GM23338 (cell line): ENCODE data around the gene LRRFIP1. TPM values are rescaled to one million over a fixed set of nuclear protein-coding genes. Genes with fewer than 3 reads are reported as not detected.

Experiments used
- ATAC-seq: fragments of 200-7000 bp; cut with Tn5 transposase; 3 replicates; pipeline ENCODE4 v1.9.1; 2020
- DNase-seq: peaks from one replicate; pipeline ENCODE4 v3.0.0-alpha.2; 2015; ENCODE audit warnings: low spot score
- H2AFZ ChIP-seq: fragments of 200-600 bp; sonication (generic); 2 replicates; pipeline ENCODE4 v1.8.0; 2016; ENCODE audit warnings: antibody characterized with exemption, mild to moderate bottlenecking, moderate library complexity
- H3F3A ChIP-seq: fragments of 200-600 bp; sonication (generic); replicated peaks from 2 replicates; pipeline ENCODE4 v1.8.0; 2017; ENCODE audit warnings: antibody characterized with exemption, mixed run types, low read depth
- H3K27ac ChIP-seq: fragments of 200-600 bp; sonication (generic); 2 replicates; pipeline ENCODE4 v1.6.1; 2016; ENCODE audit warnings: low read depth
- H3K27me3 ChIP-seq: fragments of 200-600 bp; sonication (generic); 2 replicates; pipeline ENCODE4 v1.8.0; 2016; ENCODE audit warnings: mild to moderate bottlenecking, mixed run types, moderate library complexity; ENCODE audit not compliant: insufficient read depth
- H3K36me3 ChIP-seq: fragments of 200-600 bp; sonication (generic); 2 replicates; pipeline ENCODE4 v1.8.0; 2016; ENCODE audit warnings: mild to moderate bottlenecking; ENCODE audit not compliant: insufficient read depth
- H3K4me1 ChIP-seq: fragments of 200-600 bp; sonication (generic); 2 replicates; pipeline ENCODE4 v1.8.0; 2016; ENCODE audit warnings: mild to moderate bottlenecking, moderate library complexity; ENCODE audit not compliant: insufficient read depth
- H3K4me2 ChIP-seq: fragments of 200-600 bp; sonication (generic); 2 replicates; pipeline ENCODE4 v1.7.1; 2017; ENCODE audit warnings: mixed run types
- H3K4me3 ChIP-seq: fragments of 200-600 bp; sonication (generic); 2 replicates; pipeline ENCODE4 v1.6.1; 2016; ENCODE audit warnings: mixed run types
- H3K79me2 ChIP-seq: fragments of 200-600 bp; sonication (generic); replicated peaks from 2 replicates; pipeline ENCODE4 v1.8.0; 2017; ENCODE audit warnings: mild to moderate bottlenecking; ENCODE audit not compliant: insufficient read depth
- H3K9me2 ChIP-seq: fragments of 200-600 bp; sonication (generic); 2 replicates; pipeline ENCODE4 v1.8.0; 2017; ENCODE audit not compliant: insufficient read depth
- H4K20me1 ChIP-seq: fragments of 200-600 bp; sonication (generic); replicated peaks from 2 replicates; pipeline ENCODE4 v1.8.0; 2017; ENCODE audit warnings: mild to moderate bottlenecking; ENCODE audit not compliant: insufficient read depth
- H3K27ac Mint-ChIP-seq: 2 replicates; pipeline ENCODE4 v1.8.0; 2020; ENCODE audit warnings: inconsistent platforms, mild to moderate bottlenecking, moderate library complexity, mixed read lengths
- H3K27me3 Mint-ChIP-seq: 3 replicates; pipeline ENCODE4 v1.8.0; 2022; ENCODE audit warnings: low read depth, mild to moderate bottlenecking, moderate library complexity, mixed read lengths, inconsistent platforms; ENCODE audit not compliant: insufficient read depth, poor library complexity
- H3K36me3 Mint-ChIP-seq: 3 replicates; pipeline ENCODE4 v1.8.0; 2021; ENCODE audit warnings: low read depth, mild to moderate bottlenecking, inconsistent platforms, moderate library complexity, mixed read lengths
- H3K4me1 Mint-ChIP-seq: 3 replicates; pipeline ENCODE4 v1.8.0; 2020; ENCODE audit warnings: mild to moderate bottlenecking, inconsistent platforms, mixed read lengths
- H3K4me3 Mint-ChIP-seq: 3 replicates; pipeline ENCODE4 v1.8.0; 2021; ENCODE audit warnings: moderate library complexity, mild to moderate bottlenecking, inconsistent platforms, mixed read lengths
- H3K9me3 Mint-ChIP-seq: 3 replicates; pipeline ENCODE4 v1.8.0; 2020; ENCODE audit warnings: moderate library complexity, mild to moderate bottlenecking, inconsistent platforms, mixed read lengths
- CREB1 ChIP-seq: fragments of 250-450 bp; sonication (Bioruptor Pico); IDR thresholded peaks from 2 replicates; pipeline ENCODE4 v1.5.0; 2020; ENCODE audit warnings: low read depth, mild to moderate bottlenecking, moderate library complexity
- CTCF ChIP-seq, 2 experiments: fragments of 200-600 bp in 1 of 2; sonication (generic) in 1 of 2; conservative IDR thresholded peaks; 2 replicates each; pipeline versions ENCODE4 v1.5.1 to v1.6.1; 2016 to 2017; ENCODE audit warnings: antibody characterized with exemption in 2 of 2, low read depth in 2 of 2, mild to moderate bottlenecking in 2 of 2, moderate library complexity in 1 of 2
- ETS1 ChIP-seq: IDR thresholded peaks from 2 replicates; pipeline ENCODE4 v1.6.1; 2016; ENCODE audit warnings: antibody characterized with exemption
- EZH2 ChIP-seq: fragments of 200-600 bp; sonication (generic); IDR thresholded peaks from one replicate; pipeline ENCODE4 v1.8.0; 2017; ENCODE audit warnings: antibody characterized with exemption, mild to moderate bottlenecking, low read depth; ENCODE audit not compliant: unreplicated experiment
- EZH2phosphoT487 ChIP-seq: fragments of 200-600 bp; sonication (generic); IDR thresholded peaks from one replicate; pipeline ENCODE4 v1.8.1; 2018; ENCODE audit warnings: antibody characterized with exemption; ENCODE audit not compliant: unreplicated experiment
- JUNB ChIP-seq: IDR thresholded peaks from one replicate; pipeline ENCODE4 v1.6.1; 2016; ENCODE audit warnings: antibody characterized with exemption; ENCODE audit not compliant: unreplicated experiment
- NANOG ChIP-seq: IDR thresholded peaks from 2 replicates; pipeline ENCODE4 v1.6.1; 2016; ENCODE audit warnings: antibody characterized with exemption, borderline replicate concordance
- POLR2AphosphoS5 ChIP-seq: IDR thresholded peaks from 2 replicates; pipeline ENCODE4 v1.6.1; 2016; ENCODE audit warnings: antibody characterized with exemption, low read depth
- STAT1 ChIP-seq: IDR thresholded peaks from one replicate; pipeline ENCODE4 v1.6.1; 2016; ENCODE audit warnings: antibody characterized with exemption; ENCODE audit not compliant: unreplicated experiment
- ZNF114 ChIP-seq: fragments of 250-450 bp; sonication (Bioruptor Pico); IDR thresholded peaks from 2 replicates; pipeline ENCODE4 v1.5.0; 2020; ENCODE audit warnings: mild to moderate bottlenecking, moderate library complexity
- ZNF331 ChIP-seq: fragments of 250-450 bp; sonication (Bioruptor Pico); IDR thresholded peaks from 2 replicates; pipeline ENCODE4 v1.5.0; 2020; ENCODE audit warnings: low read depth, mild to moderate bottlenecking, moderate library complexity
- ZNF462 ChIP-seq: fragments of 250-450 bp; sonication (Bioruptor Pico); IDR thresholded peaks from 2 replicates; pipeline ENCODE4 v1.5.0; 2020; ENCODE audit warnings: mild to moderate bottlenecking, moderate library complexity
- polyA plus RNA-seq: library from polyadenylated mRNA; unstranded; fragments of >200 nt; fragmentation: Nextera tagmentation; extraction: Ambion mirVana; gene quantifications from 2 replicates; pipeline ENCODE4 v1.2.1, GENCODE V29; 2016
- total RNA-seq: library from RNA; depleted of rRNA; stranded (reverse); fragments of >200 nt; shearing (Covaris generic); gene quantifications from 2 replicates; pipeline ENCODE4 v1.2.3, GENCODE V29; 2014
- TF ChIP-seq, protein P1 (sequence below): IDR thresholded peaks from one replicate; pipeline ENCODE4 v1.6.1; 2018; ENCODE audit warnings: antibody characterized with exemption; ENCODE audit not compliant: unreplicated experiment

The LRRFIP1 gene
- total and polyA plus RNA-seq, 2 experiments from 2014 or later = 59.6 to 178 TPM

GRCh38 chr2:237588044-237588696 lies 39.2 kb upstream of the LRRFIP1 start:
- Histone ChIP-seq H3K4me1 (peaks cover 30% of the 10 kb centered on the region), H4K20me1 (no peaks in the 10 kb centered on the region), H3K4me2 (peak overlapping the region; percentile 78; the same call in 1 of the 2 replicates), H3K27me3 (no peaks in the 10 kb centered on the region), H3K4me3 (peak overlapping the region; percentile 51), H3K36me3 (no peaks in the 10 kb centered on the region), H3F3A (no peaks in the 10 kb centered on the region), H3K27ac (no peak overlapping the region), H2AFZ (no peak overlapping the region), H3K79me2 (peaks cover 24% of the 10 kb centered on the region), H3K9me2 (no peaks in the 10 kb centered on the region)
- ATAC-seq (no peak), DNase-seq (no peak)
- TF ChIP-seq, protein P1, sequence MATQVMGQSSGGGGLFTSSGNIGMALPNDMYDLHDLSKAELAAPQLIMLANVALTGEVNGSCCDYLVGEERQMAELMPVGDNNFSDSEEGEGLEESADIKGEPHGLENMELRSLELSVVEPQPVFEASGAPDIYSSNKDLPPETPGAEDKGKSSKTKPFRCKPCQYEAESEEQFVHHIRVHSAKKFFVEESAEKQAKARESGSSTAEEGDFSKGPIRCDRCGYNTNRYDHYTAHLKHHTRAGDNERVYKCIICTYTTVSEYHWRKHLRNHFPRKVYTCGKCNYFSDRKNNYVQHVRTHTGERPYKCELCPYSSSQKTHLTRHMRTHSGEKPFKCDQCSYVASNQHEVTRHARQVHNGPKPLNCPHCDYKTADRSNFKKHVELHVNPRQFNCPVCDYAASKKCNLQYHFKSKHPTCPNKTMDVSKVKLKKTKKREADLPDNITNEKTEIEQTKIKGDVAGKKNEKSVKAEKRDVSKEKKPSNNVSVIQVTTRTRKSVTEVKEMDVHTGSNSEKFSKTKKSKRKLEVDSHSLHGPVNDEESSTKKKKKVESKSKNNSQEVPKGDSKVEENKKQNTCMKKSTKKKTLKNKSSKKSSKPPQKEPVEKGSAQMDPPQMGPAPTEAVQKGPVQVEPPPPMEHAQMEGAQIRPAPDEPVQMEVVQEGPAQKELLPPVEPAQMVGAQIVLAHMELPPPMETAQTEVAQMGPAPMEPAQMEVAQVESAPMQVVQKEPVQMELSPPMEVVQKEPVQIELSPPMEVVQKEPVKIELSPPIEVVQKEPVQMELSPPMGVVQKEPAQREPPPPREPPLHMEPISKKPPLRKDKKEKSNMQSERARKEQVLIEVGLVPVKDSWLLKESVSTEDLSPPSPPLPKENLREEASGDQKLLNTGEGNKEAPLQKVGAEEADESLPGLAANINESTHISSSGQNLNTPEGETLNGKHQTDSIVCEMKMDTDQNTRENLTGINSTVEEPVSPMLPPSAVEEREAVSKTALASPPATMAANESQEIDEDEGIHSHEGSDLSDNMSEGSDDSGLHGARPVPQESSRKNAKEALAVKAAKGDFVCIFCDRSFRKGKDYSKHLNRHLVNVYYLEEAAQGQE = no peak
- TF ChIP-seq ZNF331 (CRISPR knock-in tag) (no peak), CTCF (conservative IDR thresholded peaks at IDR 0.05; ENCODE audit: low read depth in 2 of 2) (no peak), ETS1 (no peak), EZH2 (no peak), STAT1 (no peak), EZH2phosphoT487 (no peak), ZNF462 (no peak), JUNB (no peak), CREB1 (CRISPR knock-in tag) (no peak), POLR2AphosphoS5 (no peak), NANOG (no peak), ZNF114 (CRISPR knock-in tag) (no peak)
- Mint-ChIP-seq H3K4me3 (peak overlapping the region; percentile 59), H3K9me3 (peaks cover 4% of the 10 kb centered on the region), H3K36me3 (peaks cover 33% of the 10 kb centered on the region), H3K27me3 (peaks cover 8% of the 10 kb centered on the region), H3K4me1 (peaks cover 71% of the 10 kb centered on the region), H3K27ac (no peak overlapping the region)
